Neural progenitor cell (in vitro differentiated cells): ENCODE measurements around the gene DAAM2. TPM values are rescaled to one million over a fixed set of nuclear protein-coding genes. Genes with fewer than 3 reads are reported as not detected.

Experiments
- DNase-seq: peaks from one replicate; pipeline ENCODE4 v3.0.0-alpha.2; 2016; ENCODE audit warnings: low spot score
- H2AFZ ChIP-seq: fragments of 200-600 bp; sonication (generic); replicated peaks from 2 replicates; pipeline ENCODE4 v1.6.1; 2016; ENCODE audit warnings: antibody characterized with exemption
- H3F3A ChIP-seq: fragments of 200-600 bp; sonication (generic); 2 replicates; pipeline ENCODE4 v1.6.1; 2016; ENCODE audit warnings: antibody characterized with exemption, low read depth
- H3K27ac ChIP-seq: fragments of 200-600 bp; sonication (generic); 2 replicates; pipeline ENCODE4 v1.5.1; 2016; ENCODE audit warnings: mild to moderate bottlenecking
- H3K27me3 ChIP-seq: fragments of 200-600 bp; sonication (generic); 2 replicates; pipeline ENCODE4 v1.6.1; 2016; ENCODE audit warnings: mild to moderate bottlenecking, moderate library complexity
- H3K36me3 ChIP-seq: fragments of 200-600 bp; sonication (generic); 2 replicates; pipeline ENCODE4 v1.5.1; 2016
- H3K4me1 ChIP-seq: fragments of 200-600 bp; sonication (generic); 2 replicates; pipeline ENCODE4 v1.6.1; 2016; ENCODE audit warnings: mixed run types
- H3K4me2 ChIP-seq: fragments of 200-600 bp; sonication (generic); 2 replicates; pipeline ENCODE4 v1.6.1; 2016
- H3K4me3 ChIP-seq: fragments of 200-600 bp; sonication (generic); 2 replicates; pipeline ENCODE4 v1.5.1; 2016
- H3K79me2 ChIP-seq: fragments of 200-600 bp; sonication (generic); 2 replicates; pipeline ENCODE4 v1.6.1; 2016; ENCODE audit warnings: low read depth
- H3K9ac ChIP-seq: fragments of 200-600 bp; sonication (generic); 2 replicates; pipeline ENCODE4 v1.6.1; 2016
- H3K9me3 ChIP-seq: fragments of 200-600 bp; sonication (generic); 2 replicates; pipeline ENCODE4 v1.5.1; 2016; ENCODE audit warnings: low read depth
- H4K20me1 ChIP-seq: fragments of 200-600 bp; sonication (generic); 2 replicates; pipeline ENCODE4 v1.6.1; 2016; ENCODE audit warnings: low read depth
- H3K27ac Mint-ChIP-seq: 3 replicates; pipeline ENCODE4 v1.8.0; 2021; ENCODE audit warnings: mixed read lengths
- H3K27me3 Mint-ChIP-seq: 2 replicates; pipeline ENCODE4 v1.8.0; 2022; ENCODE audit warnings: low read depth, mild to moderate bottlenecking, inconsistent platforms, moderate library complexity, mixed read lengths; ENCODE audit not compliant: insufficient read depth
- H3K36me3 Mint-ChIP-seq: 3 replicates; pipeline ENCODE4 v1.8.0; 2021; ENCODE audit warnings: mixed read lengths
- H3K4me1 Mint-ChIP-seq: 3 replicates; pipeline ENCODE4 v1.8.0; 2021; ENCODE audit warnings: mixed read lengths
- H3K4me3 Mint-ChIP-seq: 3 replicates; pipeline ENCODE4 v1.8.0; 2021; ENCODE audit warnings: mild to moderate bottlenecking, moderate library complexity, mixed read lengths
- H3K9me3 Mint-ChIP-seq: 3 replicates; pipeline ENCODE4 v1.8.0; 2020; ENCODE audit warnings: mixed read lengths
- CTCF ChIP-seq: fragments of 200-600 bp; sonication (generic); IDR thresholded peaks from 2 replicates; pipeline ENCODE4 v1.5.1; 2017; ENCODE audit warnings: antibody characterized with exemption, mild to moderate bottlenecking
- EZH2 ChIP-seq: fragments of 200-600 bp; sonication (generic); IDR thresholded peaks from 2 replicates; pipeline ENCODE4 v1.6.1; 2017; ENCODE audit warnings: antibody characterized with exemption, mild to moderate bottlenecking, moderate library complexity
- EZH2phosphoT487 ChIP-seq: fragments of 200-600 bp; sonication (generic); IDR thresholded peaks from 2 replicates; pipeline ENCODE4 v1.6.1; 2017; ENCODE audit warnings: antibody characterized with exemption
- total RNA-seq: library from RNA; depleted of rRNA; stranded (reverse); fragments of >200 nt; gene quantifications from 2 replicates; pipeline ENCODE4 v1.2.3, GENCODE V29; 2015; ENCODE audit warnings: low replicate concordance

Gene DAAM2
- total RNA-seq, 1 donor from 2014 or later: 2.1 TPM

GRCh38 chr6:39934131-39934757, 142.1 kb downstream of the DAAM2 start, which contains the start of gene MOCS1:
TSS of gene MOCS1 (minus strand) at chr6:39934462. CDS start at chr6:39934417, 45 bp downstream.
- Histone ChIP-seq H3K79me2 (peaks cover 7% of the 10 kb centered on the region), H3F3A (no peaks in the 10 kb centered on the region), H3K4me2 (peak within 1 kb of the TSS; percentile 99), H3K27me3 (peaks cover 13% of the 10 kb centered on the region), H4K20me1 (no peaks in the 10 kb centered on the region), H3K36me3 (no peaks in the 10 kb centered on the region), H3K9ac (peak within 1 kb of the TSS; percentile 42), H3K9me3 (no peaks in the 10 kb centered on the region), H2AFZ (peak within 1 kb of the TSS; percentile 94), H3K27ac (no peak within 1 kb of the TSS), H3K4me3 (peak within 1 kb of the TSS; percentile 93), H3K4me1 (peaks cover 34% of the 10 kb centered on the region)
- TF ChIP-seq CTCF (no peak), EZH2 (no peak), EZH2phosphoT487 (no peak)
- Mint-ChIP-seq H3K9me3 (no peaks in the 10 kb centered on the region), H3K4me3 (peak within 1 kb of the TSS; percentile 96), H3K27me3 (no peaks in the 10 kb centered on the region), H3K27ac (peak within 1 kb of the TSS; percentile 87), H3K4me1 (peaks cover 28% of the 10 kb centered on the region), H3K36me3 (peaks cover 4% of the 10 kb centered on the region)
- DNase-seq: peak; percentile 89

DNA sequence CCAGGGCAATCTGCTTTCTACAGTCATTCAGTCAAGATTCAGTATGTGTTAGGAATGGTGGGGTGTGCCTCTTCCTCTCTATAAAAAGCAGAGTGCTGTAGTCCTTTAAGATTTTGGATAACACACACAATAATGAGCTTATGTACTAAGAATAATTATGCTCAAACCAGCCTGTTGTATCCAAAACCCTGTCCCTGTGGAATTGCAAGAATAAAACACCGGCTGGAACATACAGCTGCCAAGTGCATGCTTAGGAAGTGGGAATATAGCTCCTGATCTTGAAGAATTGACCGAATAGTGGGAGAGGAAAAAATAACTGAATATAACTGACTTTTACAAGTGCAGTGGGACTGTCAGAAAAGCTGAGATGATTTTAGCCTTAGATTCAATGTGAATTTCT, 143.1 kb downstream of the DAAM2 start:
- no peaks in the 10 kb centered on the region for H3K36me3 ChIP-seq

GRCh38 chr6:39936857-39937256, 144.7 kb downstream of the DAAM2 start:
- Histone ChIP-seq H3K4me3 (no peak overlapping the region), H3K79me2 (peaks cover 7% of the 10 kb centered on the region), H3F3A (no peaks in the 10 kb centered on the region), H3K27me3 (peaks cover 13% of the 10 kb centered on the region), H3K27ac (no peak overlapping the region), H3K9ac (no peak overlapping the region), H4K20me1 (no peaks in the 10 kb centered on the region), H2AFZ (no peak overlapping the region), H3K9me3 (no peaks in the 10 kb centered on the region), H3K4me2 (no peak overlapping the region), H3K4me1 (peaks cover 34% of the 10 kb centered on the region), H3K36me3 (no peaks in the 10 kb centered on the region)
- H3K27me3 Mint-ChIP-seq: no peaks in the 10 kb centered on the region
- no peaks in the 10 kb centered on the region for H3K36me3 Mint-ChIP-seq
- H3K27ac Mint-ChIP-seq: no peak overlapping the region
- H3K4me3 Mint-ChIP-seq: no peak overlapping the region
- H3K4me1 Mint-ChIP-seq: peaks cover 29% of the 10 kb centered on the region
- TF ChIP-seq EZH2: no peak
- TF ChIP-seq EZH2phosphoT487: no peak
- TF ChIP-seq CTCF: no peak
- no peaks in the 10 kb centered on the region for H3K9me3 Mint-ChIP-seq
- DNase-seq: no peak

More for the DNA sequence above, 143.1 kb downstream of the DAAM2 start:
- H3K27ac Mint-ChIP-seq: no peak overlapping the region
- TF ChIP-seq CTCF: no peak
- TF ChIP-seq EZH2phosphoT487: no peak
- TF ChIP-seq EZH2: no peak
- no peak overlapping the region for H3K27ac ChIP-seq
- H3K4me2 ChIP-seq: no peak overlapping the region
- no peak for DNase-seq
- no peaks in the 10 kb centered on the region for H3K36me3 Mint-ChIP-seq
- peaks cover 7% of the 10 kb centered on the region for H3K79me2 ChIP-seq
- H2AFZ ChIP-seq: no peak overlapping the region
- H3K4me3 Mint-ChIP-seq: no peak overlapping the region
- H3K27me3 Mint-ChIP-seq: no peaks in the 10 kb centered on the region
- peaks cover 13% of the 10 kb centered on the region for H3K27me3 ChIP-seq
- H3K9me3 ChIP-seq: no peaks in the 10 kb centered on the region
- no peaks in the 10 kb centered on the region for H3K9me3 Mint-ChIP-seq
- no peak overlapping the region for H3K4me3 ChIP-seq
- H4K20me1 ChIP-seq: no peaks in the 10 kb centered on the region
- H3K4me1 ChIP-seq: peaks cover 34% of the 10 kb centered on the region
- peaks cover 29% of the 10 kb centered on the region for H3K4me1 Mint-ChIP-seq
- H3F3A ChIP-seq: no peaks in the 10 kb centered on the region
- no peak overlapping the region for H3K9ac ChIP-seq
